Stimulated activated CD4-positive, alpha-beta T cell treated with anti-CD3 and anti-CD28 coated beads, TNF-alpha, amount 100 ng/mL, for 4 hours (primary cell): Measurements from ENCODE around the gene ELF1.
"Not testable (repeated sequence)": the region's sequence is repeated elsewhere in the genome, so short reads cannot be mapped to it uniquely, and the experiment has no call there.

Experiments used
- DNase-seq, 3 experiments: peaks; one replicate each; pipeline ENCODE4 v3.0.0-alpha.2; 2020; ENCODE audit warnings: low read depth in 3 of 3

Gene ELF1

GRCh38 chr13:40895227-40896184, 123.6 kb downstream of the ELF1 start:
- DNase-seq: no peak

- DNase-seq: not testable (repeated sequence)
Measured at GRCh38 chr13:40893573-40893972, 125.5 kb downstream of the ELF1 start.

GRCh38 chr13:40886017-40886416, 133.1 kb downstream of the ELF1 start:
- no peak for DNase-seq

- not testable (repeated sequence) for DNase-seq
Measured at GRCh38 chr13:40884175-40884574, 134.9 kb downstream of the ELF1 start.
